IMR-90 (cell line): ENCODE measurements around the gene CDH23. TPM values are rescaled to one million over a fixed set of nuclear protein-coding genes. Genes with fewer than 3 reads are reported as not detected.

Experiments
- ATAC-seq: fragments of 200-7000 bp; cut with Tn5 transposase; 2 replicates; pipeline ENCODE4 v1.9.1; 2020; ENCODE audit warnings: low read depth, mild to moderate bottlenecking, moderate library complexity
- BruUV-seq: library from RNA; stranded (reverse); fragments of 400-500 nt; replicated peaks from 2 replicates; lab custom pipeline; 2021; lab: Mats Ljungman, UMichigan
- CTCF ChIA-PET: fragments of 300-600 bp; formaldehyde crosslinking; extraction: SDS; loops from one replicate; lab custom pipeline; 2021; ENCODE audit warnings: antibody characterized with exemption; lab: Yijun Ruan, JAX
- POLR2A ChIA-PET: fragments of 300-600 bp; sonication (Branson Sonifier 250); formaldehyde crosslinking; loops from one replicate; lab custom pipeline; 2022; ENCODE audit warnings: antibody characterized with exemption; ENCODE audit not compliant: unreplicated experiment; lab: Charles Lee
- DNase-seq: peaks from one replicate; pipeline ENCODE4 v3.0.0; 2013
- H2AFZ ChIP-seq: replicated peaks from 2 replicates; pipeline ENCODE3; 2013; ENCODE audit warnings: low read length, mild to moderate bottlenecking; ENCODE audit not compliant: poor library complexity
- H2AK5ac ChIP-seq: 2 replicates; pipeline ENCODE4 v1.6.1; 2013; ENCODE audit warnings: low read depth, low read length, inconsistent platforms
- H2AK9ac ChIP-seq: replicated peaks from 2 replicates; pipeline ENCODE3; 2013; ENCODE audit warnings: mild to moderate bottlenecking, low read depth, low read length, moderate library complexity; ENCODE audit not compliant: poor library complexity
- H2BK120ac ChIP-seq: 2 replicates; pipeline ENCODE4 v1.6.1; 2013; ENCODE audit warnings: low read depth, low read length, inconsistent platforms
- H2BK15ac ChIP-seq: 3 replicates; pipeline ENCODE4 v1.6.1; 2013; ENCODE audit warnings: low read depth, low read length, inconsistent platforms
- H2BK20ac ChIP-seq: 2 replicates; pipeline ENCODE4 v1.6.1; 2013; ENCODE audit warnings: low read depth, mild to moderate bottlenecking, inconsistent platforms, low read length, moderate library complexity
- H2BK5ac ChIP-seq: 2 replicates; pipeline ENCODE4 v1.6.1; 2013; ENCODE audit warnings: mild to moderate bottlenecking, low read depth, low read length, inconsistent platforms; ENCODE audit not compliant: poor library complexity, severe bottlenecking
- H3K14ac ChIP-seq: replicated peaks from 2 replicates; pipeline ENCODE4 v1.6.1; 2013; ENCODE audit warnings: low read depth, low read length, inconsistent platforms
- H3K18ac ChIP-seq: 2 replicates; pipeline ENCODE4 v1.6.1; 2013; ENCODE audit warnings: low read depth, low read length, control low read depth
- H3K23ac ChIP-seq: 2 replicates; pipeline ENCODE4 v1.6.1; 2013; ENCODE audit warnings: low read depth, low read length, inconsistent platforms
- H3K27ac ChIP-seq: 2 replicates; pipeline ENCODE4 v1.5.1; 2013; ENCODE audit warnings: mild to moderate bottlenecking, control low read depth, low read length; ENCODE audit not compliant: insufficient read depth
- H3K27me3 ChIP-seq: 2 replicates; pipeline ENCODE4 v1.6.1; 2013; ENCODE audit warnings: low read length; ENCODE audit not compliant: control insufficient read depth, insufficient read depth
- H3K36me3 ChIP-seq: 2 replicates; pipeline ENCODE4 v1.6.1; 2013; ENCODE audit warnings: low read length, mixed read lengths; ENCODE audit not compliant: control insufficient read depth, insufficient read depth
- H3K4ac ChIP-seq: 2 replicates; pipeline ENCODE4 v1.6.1; 2013; ENCODE audit warnings: low read depth, low read length, inconsistent platforms
- H3K4me1 ChIP-seq: 2 replicates; pipeline ENCODE4 v1.6.1; 2013; ENCODE audit warnings: low read length, mixed read lengths; ENCODE audit not compliant: control insufficient read depth, insufficient read depth
- H3K4me2 ChIP-seq: 2 replicates; pipeline ENCODE4 v1.6.1; 2013; ENCODE audit warnings: low read depth, mild to moderate bottlenecking, control low read depth, low read length, moderate library complexity
- H3K4me3 ChIP-seq: 2 replicates; pipeline ENCODE4 v1.5.1; 2013; ENCODE audit warnings: low read depth, mild to moderate bottlenecking, control low read depth, low read length, moderate library complexity; ENCODE audit not compliant: insufficient read depth
- H3K56ac ChIP-seq: 2 replicates; pipeline ENCODE4 v1.6.1; 2013; ENCODE audit warnings: low read length, inconsistent platforms; ENCODE audit not compliant: insufficient read depth; ENCODE audit errors: extremely low read depth
- H3K79me1 ChIP-seq, 2 experiments: 2 replicates each; pipeline ENCODE4 v1.6.1; 2013; ENCODE audit warnings: low read length in 2 of 2, inconsistent platforms in 1 of 2, low read depth in 1 of 2
- H3K9ac ChIP-seq: 2 replicates; pipeline ENCODE4 v1.6.1; 2013; ENCODE audit warnings: low read depth, low read length, control low read depth
- H3K9me1 ChIP-seq: 2 replicates; pipeline ENCODE4 v1.6.1; 2013; ENCODE audit warnings: low read length, inconsistent platforms; ENCODE audit not compliant: insufficient read depth
- H3K9me3 ChIP-seq: 2 replicates; pipeline ENCODE4 v1.6.1; 2013; ENCODE audit warnings: low read length; ENCODE audit not compliant: control insufficient read depth, insufficient read depth
- H4K20me1 ChIP-seq: 2 replicates; pipeline ENCODE4 v1.6.1; 2013; ENCODE audit warnings: low read length, inconsistent platforms; ENCODE audit not compliant: insufficient read depth
- H4K5ac ChIP-seq: 2 replicates; pipeline ENCODE4 v1.6.1; 2013; ENCODE audit warnings: mild to moderate bottlenecking, low read depth, low read length, control low read depth
- H4K8ac ChIP-seq, 2 experiments: 2 replicates each; pipeline ENCODE4 v1.6.1; 2013; ENCODE audit warnings: low read depth in 2 of 2, low read length in 2 of 2, control low read depth in 1 of 2, inconsistent platforms in 1 of 2
- H4K91ac ChIP-seq: 2 replicates; pipeline ENCODE4 v1.6.1; 2013; ENCODE audit warnings: low read depth, low read length, inconsistent platforms; ENCODE audit not compliant: insufficient read depth
- FOS ChIP-seq: fragments of 150-350 bp; IDR thresholded peaks from 2 replicates; pipeline ENCODE4 v1.6.1; 2016; ENCODE audit warnings: low read depth, low read length
- MAFK ChIP-seq: IDR thresholded peaks from 2 replicates; pipeline ENCODE4 v1.6.1; 2012; ENCODE audit warnings: low read depth, low read length, improper control_type of control experiment
- MAZ ChIP-seq: IDR thresholded peaks from 2 replicates; pipeline ENCODE4 v1.6.1; 2012; ENCODE audit warnings: low read depth, mild to moderate bottlenecking, low read length, improper control_type of control experiment, moderate library complexity, borderline replicate concordance
- MXI1 ChIP-seq: IDR thresholded peaks from 2 replicates; pipeline ENCODE4 v1.6.1; 2012; ENCODE audit warnings: low read depth, mild to moderate bottlenecking, low read length, moderate library complexity, borderline replicate concordance
- NFE2L2 ChIP-seq: fragments of 150-350 bp; IDR thresholded peaks from 2 replicates; pipeline ENCODE4 v1.6.1; 2016; ENCODE audit warnings: low read depth, mild to moderate bottlenecking, low read length
- POLR2A ChIP-seq: IDR thresholded peaks from 2 replicates; pipeline ENCODE4 v1.6.1; 2012; ENCODE audit warnings: mild to moderate bottlenecking, low read depth, low read length
- RAD21 ChIP-seq: IDR thresholded peaks from 2 replicates; pipeline ENCODE4 v1.6.1; 2012; ENCODE audit warnings: low read length, improper control_type of control experiment
- RCOR1 ChIP-seq: IDR thresholded peaks from 2 replicates; pipeline ENCODE4 v1.6.1; 2012; ENCODE audit warnings: mild to moderate bottlenecking, low read length, improper control_type of control experiment; ENCODE audit not compliant: insufficient replicate concordance
- SMC3 ChIP-seq: fragments of 150-350 bp; IDR thresholded peaks from 2 replicates; pipeline ENCODE4 v1.6.1; 2016; ENCODE audit warnings: low read depth, mild to moderate bottlenecking, antibody characterized with exemption, low read length, moderate library complexity
- WGBS, 2 experiments: methylation state at CpG; one replicate each; pipeline versions ENCODE4 v1.1.5 to v1.1.7; 2013; ENCODE audit warnings: missing lambda C conversion rate in 2 of 2; ENCODE audit not compliant: insufficient read length in 1 of 2; ENCODE audit errors: extremely low coverage in 2 of 2; 5-methylcytosine and 5-hydroxymethylcytosine counted together
- dilution Hi-C: fragments of 300-500 bp; cut with HindIII; formaldehyde crosslinking; loops from one replicate; pipeline ENCODE4 v1.14.3; 2018; ENCODE audit warnings: low sequenced_read_pairs; ENCODE audit not compliant: unreplicated experiment
- in situ Hi-C: fragments of 300-500 bp; cut with MboI; formaldehyde crosslinking; loops from 3 replicates; pipeline ENCODE4 v1.14.3; 2019; ENCODE audit warnings: low sequenced_read_pairs, inconsistent platforms, mixed read lengths
- intact Hi-C: fragments of 100-400 bp; cut with micrococcal nuclease; formaldehyde crosslinking; loops from 2 replicates; pipeline ENCODE4 v1.10.0; 2022
- polyA plus RNA-seq, 3 experiments: library from polyadenylated mRNA; depleted of rRNA; stranded (reverse); fragments of >200 nt; gene quantifications; 2 replicates each; pipeline ENCODE4 v1.2.3, GENCODE V29; 2012; ENCODE audit warnings: low replicate concordance in 1 of 3
- total RNA-seq: library from RNA; depleted of rRNA; stranded (reverse); fragments of >200 nt; gene quantifications from 2 replicates; pipeline ENCODE4 v1.2.3, GENCODE V29; 2012
- TF ChIP-seq, protein P1 (sequence below): fragments of 150-350 bp; IDR thresholded peaks from 2 replicates; pipeline ENCODE4 v1.6.1; 2016; ENCODE audit warnings: low read depth, mild to moderate bottlenecking, low read length, moderate library complexity, borderline replicate concordance
- TF ChIP-seq, protein P2 (sequence below): fragments of 150-350 bp; IDR thresholded peaks from 2 replicates; pipeline ENCODE4 v1.6.1; 2017; ENCODE audit warnings: mild to moderate bottlenecking, antibody characterized with exemption, low read length, low read depth

CDH23 gene
- total and polyA plus RNA-seq, 2 of the 4 experiments (the other 2 are of a cell fraction), result under 0.01 to 0.03 TPM

DNA sequence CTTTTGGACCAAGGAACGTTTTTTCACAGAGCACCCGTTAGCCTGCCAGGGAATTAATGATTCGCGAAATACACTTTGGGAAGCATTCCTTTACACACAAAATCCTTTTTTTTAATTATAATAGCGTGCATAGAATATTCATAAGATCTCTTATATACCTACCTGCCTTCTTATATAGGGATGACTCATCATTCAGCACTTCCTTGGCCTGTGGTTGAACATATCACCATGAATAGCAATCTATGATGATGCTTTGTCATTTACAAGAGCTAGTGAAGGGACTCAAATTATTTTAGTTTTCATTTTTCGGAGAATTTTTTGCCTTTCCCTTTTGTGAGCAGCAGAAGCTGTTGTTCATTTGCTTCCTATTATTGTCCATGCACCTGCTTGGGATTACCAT is 97.0 kb downstream of the CDH23 start:
- TF ChIP-seq MAZ, result no peak
- no peak for TF ChIP-seq RCOR1
- no peak for TF ChIP-seq FOS
- TF ChIP-seq SMC3, result no peak
- TF ChIP-seq, protein P1, sequence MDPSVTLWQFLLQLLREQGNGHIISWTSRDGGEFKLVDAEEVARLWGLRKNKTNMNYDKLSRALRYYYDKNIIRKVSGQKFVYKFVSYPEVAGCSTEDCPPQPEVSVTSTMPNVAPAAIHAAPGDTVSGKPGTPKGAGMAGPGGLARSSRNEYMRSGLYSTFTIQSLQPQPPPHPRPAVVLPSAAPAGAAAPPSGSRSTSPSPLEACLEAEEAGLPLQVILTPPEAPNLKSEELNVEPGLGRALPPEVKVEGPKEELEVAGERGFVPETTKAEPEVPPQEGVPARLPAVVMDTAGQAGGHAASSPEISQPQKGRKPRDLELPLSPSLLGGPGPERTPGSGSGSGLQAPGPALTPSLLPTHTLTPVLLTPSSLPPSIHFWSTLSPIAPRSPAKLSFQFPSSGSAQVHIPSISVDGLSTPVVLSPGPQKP, result no peak
- no peak for TF ChIP-seq NFE2L2
- TF ChIP-seq POLR2A, result no peak
- no peak for TF ChIP-seq MAFK
- no peak for TF ChIP-seq MXI1
- no peak for TF ChIP-seq RAD21
- TF ChIP-seq, protein P2, sequence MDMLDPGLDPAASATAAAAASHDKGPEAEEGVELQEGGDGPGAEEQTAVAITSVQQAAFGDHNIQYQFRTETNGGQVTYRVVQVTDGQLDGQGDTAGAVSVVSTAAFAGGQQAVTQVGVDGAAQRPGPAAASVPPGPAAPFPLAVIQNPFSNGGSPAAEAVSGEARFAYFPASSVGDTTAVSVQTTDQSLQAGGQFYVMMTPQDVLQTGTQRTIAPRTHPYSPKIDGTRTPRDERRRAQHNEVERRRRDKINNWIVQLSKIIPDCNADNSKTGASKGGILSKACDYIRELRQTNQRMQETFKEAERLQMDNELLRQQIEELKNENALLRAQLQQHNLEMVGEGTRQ, result no peak
- Histone ChIP-seq H3K56ac (no peak overlapping the region), H3K4me1 (no peaks in the 10 kb centered on the region), H3K14ac (no peak overlapping the region), H3K18ac (no peak overlapping the region), H4K91ac (no peak overlapping the region), H3K9ac (no peak overlapping the region), H2BK120ac (no peak overlapping the region), H3K9me3 (no peaks in the 10 kb centered on the region), H3K27ac (no peak overlapping the region), H3K4ac (no peak overlapping the region), H3K27me3 (peaks cover 32% of the 10 kb centered on the region), H3K23ac (no peak overlapping the region), H3K79me1 (no peaks in the 10 kb centered on the region), H3K36me3 (no peaks in the 10 kb centered on the region), H3K9me1 (no peaks in the 10 kb centered on the region), H2BK20ac (no peak overlapping the region), H4K8ac (no peak overlapping the region), H2BK5ac (no peak overlapping the region), H4K20me1 (no peaks in the 10 kb centered on the region; the same call in 1 of the 2 replicates), H2BK15ac (no peak overlapping the region), H2AK5ac (no peak overlapping the region), H3K4me2 (no peak overlapping the region), H4K5ac (no peak overlapping the region), H2AK9ac (no peak overlapping the region), H2AFZ (no peak overlapping the region), H3K4me3 (no peak overlapping the region)
- ChIA-PET CTCF (no interaction called here), POLR2A (no interaction called here)
- DNase-seq (no peak), ATAC-seq (no peak)
- WGBS, 2 experiments, result no CpG with 5 or more reads among the region's 6 CpGs
- intact Hi-C loops, result no loop called here
- no TSS peak for BruUV-seq
- dilution Hi-C loops, result no loop called here
- in situ Hi-C loops, result no loop called here
